SK-N-SH treated with all-trans-retinoic acid at 6 μM for 48 hours (cell line): Measurements from ENCODE around the gene ITGA5.

ENCODE experiments used
- ESRRG ChIP-seq: fragments of 250-450 bp; sonication (Bioruptor Pico); IDR thresholded peaks from 2 replicates; pipeline ENCODE4 v1.6.1; 2021; ENCODE audit warnings: mild to moderate bottlenecking
- ZFP3 ChIP-seq: fragments of 250-450 bp; sonication (Bioruptor Pico); IDR thresholded peaks from 2 replicates; pipeline ENCODE4 v1.5.0; 2020; ENCODE audit warnings: mild to moderate bottlenecking, moderate library complexity
- ZNF565 ChIP-seq: fragments of 450-650 bp; formaldehyde crosslinking; conservative IDR thresholded peaks from 2 replicates; pipeline ENCODE4 v1.5.0; 2020; ENCODE audit warnings: low read depth, mild to moderate bottlenecking, moderate library complexity
- ZNF70 ChIP-seq: fragments of 450-650 bp; formaldehyde crosslinking; IDR thresholded peaks from 2 replicates; pipeline ENCODE4 v1.5.0; 2020; ENCODE audit warnings: mild to moderate bottlenecking, moderate library complexity
- TF ChIP-seq, protein P1 (sequence below): fragments of 250-450 bp; sonication (Bioruptor Pico); IDR thresholded peaks from 2 replicates; pipeline ENCODE4 v1.8.0; 2020; ENCODE audit warnings: mild to moderate bottlenecking, moderate library complexity, borderline replicate concordance

- TF ChIP-seq ESRRG (no peak), ZNF70 (CRISPR knock-in tag) (no peak), ZFP3 (no peak), ZNF565 (CRISPR knock-in tag) (no peak)
- TF ChIP-seq, protein P1, sequence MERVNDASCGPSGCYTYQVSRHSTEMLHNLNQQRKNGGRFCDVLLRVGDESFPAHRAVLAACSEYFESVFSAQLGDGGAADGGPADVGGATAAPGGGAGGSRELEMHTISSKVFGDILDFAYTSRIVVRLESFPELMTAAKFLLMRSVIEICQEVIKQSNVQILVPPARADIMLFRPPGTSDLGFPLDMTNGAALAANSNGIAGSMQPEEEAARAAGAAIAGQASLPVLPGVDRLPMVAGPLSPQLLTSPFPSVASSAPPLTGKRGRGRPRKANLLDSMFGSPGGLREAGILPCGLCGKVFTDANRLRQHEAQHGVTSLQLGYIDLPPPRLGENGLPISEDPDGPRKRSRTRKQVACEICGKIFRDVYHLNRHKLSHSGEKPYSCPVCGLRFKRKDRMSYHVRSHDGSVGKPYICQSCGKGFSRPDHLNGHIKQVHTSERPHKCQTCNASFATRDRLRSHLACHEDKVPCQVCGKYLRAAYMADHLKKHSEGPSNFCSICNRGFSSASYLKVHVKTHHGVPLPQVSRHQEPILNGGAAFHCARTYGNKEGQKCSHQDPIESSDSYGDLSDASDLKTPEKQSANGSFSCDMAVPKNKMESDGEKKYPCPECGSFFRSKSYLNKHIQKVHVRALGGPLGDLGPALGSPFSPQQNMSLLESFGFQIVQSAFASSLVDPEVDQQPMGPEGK (CRISPR knock-in tag): no peak
Observed at GRCh38 chr12:54421175-54421878, 2.3 kb upstream of the ITGA5 start.
